K562 (cell line): ENCODE data around the gene EEF2. TPM values are rescaled to one million over a fixed set of nuclear protein-coding genes. Genes with fewer than 3 reads are reported as not detected.

Experiments
- DNMT1 ChIP-seq: fragments of 450-650 bp; IDR thresholded peaks from 2 replicates; pipeline ENCODE4 v1.6.1; 2016; ENCODE audit warnings: antibody characterized with exemption, mild to moderate bottlenecking
- GABPB1 ChIP-seq: sonication (generic); formaldehyde crosslinking; IDR thresholded peaks from 2 replicates; pipeline ENCODE4 v1.8.0; 2022; ENCODE audit warnings: mild to moderate bottlenecking, missing genetic modification reagents
- KAT7 ChIP-seq: sonication (generic); formaldehyde crosslinking; IDR thresholded peaks from 2 replicates; pipeline ENCODE4 v1.8.0; 2022; ENCODE audit warnings: missing genetic modification reagents, mild to moderate bottlenecking, borderline replicate concordance
- KDM5B ChIP-seq: fragments of 200-600 bp; sonication (generic); IDR thresholded peaks from 2 replicates; pipeline ENCODE4 v1.6.1; 2012; ENCODE audit warnings: low read depth, mild to moderate bottlenecking, moderate library complexity, low read length, control low read depth, inconsistent platforms; ENCODE audit not compliant: insufficient replicate concordance
- MTA2 ChIP-seq: fragments of 450-650 bp; IDR thresholded peaks from 2 replicates; pipeline ENCODE4 v1.6.1; 2016; ENCODE audit warnings: low read depth
- NR4A1 ChIP-seq, 2 experiments: fragments of 250-450 bp in 1 of 2; fragments of 450-650 bp in 1 of 2; sonication (Bioruptor Pico) in 1 of 2; IDR thresholded peaks; 2 replicates each; pipeline versions ENCODE4 v1.4.0 to v1.6.1; 2016 to 2020; ENCODE audit warnings: mild to moderate bottlenecking in 2 of 2, missing compliant biosample characterization in 1 of 2, missing genetic modification characterization in 1 of 2, moderate library complexity in 1 of 2
- RREB1 ChIP-seq: fragments of 250-450 bp; sonication (Bioruptor Pico); IDR thresholded peaks from 2 replicates; pipeline ENCODE4 v1.4.0; 2020
- UBTF ChIP-seq, 2 experiments: IDR thresholded peaks; 2 replicates each; pipeline ENCODE4 v1.6.1; 2012; ENCODE audit warnings: improper control_type of control experiment in 2 of 2, low read depth in 2 of 2, low read length in 2 of 2, borderline replicate concordance in 1 of 2
- ZMIZ1 ChIP-seq, 2 experiments: fragments of 150-350 bp in 1 of 2; IDR thresholded peaks; 2 replicates each; pipeline ENCODE4 v1.6.1; 2012 to 2016; ENCODE audit warnings: low read depth in 2 of 2, low read length in 2 of 2, mild to moderate bottlenecking in 1 of 2, moderate library complexity in 1 of 2
- polyA plus RNA-seq, 8 experiments: library from polyadenylated mRNA; depleted of rRNA in 4 of 8; stranded (reverse) in 5 of 8; unstranded in 3 of 8; fragments of >200 nt; fragmentation: Nextera tagmentation in 2 of 8; fragmentation: Illumina TruSeq in 1 of 8; extraction: Ambion mirVana in 2 of 8; extraction: Trizol in 1 of 8; gene quantifications; 2 replicates each; pipeline versions ENCODE4 v1.2.1 to v1.2.3, GENCODE V29; 2011 to 2014; ENCODE audit warnings: inconsistent platforms in 1 of 8, missing spikeins in 1 of 8
- total RNA-seq, 7 experiments: library from RNA; depleted of rRNA in 6 of 7; stranded (reverse); fragments of >200 nt in 6 of 7; fragmentation: Illumina TruSeq in 2 of 7; extraction: Trizol in 2 of 7; gene quantifications; 2 replicates each; pipeline versions ENCODE4 v1.2.1 to v1.2.3, GENCODE V29; 2011 to 2021; ENCODE audit warnings: low replicate concordance in 1 of 7
- TF ChIP-seq, protein P1 (sequence below): fragments of 450-650 bp; IDR thresholded peaks from 2 replicates; pipeline ENCODE4 v1.6.1; 2016; ENCODE audit warnings: antibody characterized with exemption

Gene EEF2
- total and polyA plus RNA-seq, 9 of the 15 experiments (the other 6 are each of a cell fraction or from before 2014, with no cell fraction given), result 372 to 3,003 (median 1,453) TPM

DNA sequence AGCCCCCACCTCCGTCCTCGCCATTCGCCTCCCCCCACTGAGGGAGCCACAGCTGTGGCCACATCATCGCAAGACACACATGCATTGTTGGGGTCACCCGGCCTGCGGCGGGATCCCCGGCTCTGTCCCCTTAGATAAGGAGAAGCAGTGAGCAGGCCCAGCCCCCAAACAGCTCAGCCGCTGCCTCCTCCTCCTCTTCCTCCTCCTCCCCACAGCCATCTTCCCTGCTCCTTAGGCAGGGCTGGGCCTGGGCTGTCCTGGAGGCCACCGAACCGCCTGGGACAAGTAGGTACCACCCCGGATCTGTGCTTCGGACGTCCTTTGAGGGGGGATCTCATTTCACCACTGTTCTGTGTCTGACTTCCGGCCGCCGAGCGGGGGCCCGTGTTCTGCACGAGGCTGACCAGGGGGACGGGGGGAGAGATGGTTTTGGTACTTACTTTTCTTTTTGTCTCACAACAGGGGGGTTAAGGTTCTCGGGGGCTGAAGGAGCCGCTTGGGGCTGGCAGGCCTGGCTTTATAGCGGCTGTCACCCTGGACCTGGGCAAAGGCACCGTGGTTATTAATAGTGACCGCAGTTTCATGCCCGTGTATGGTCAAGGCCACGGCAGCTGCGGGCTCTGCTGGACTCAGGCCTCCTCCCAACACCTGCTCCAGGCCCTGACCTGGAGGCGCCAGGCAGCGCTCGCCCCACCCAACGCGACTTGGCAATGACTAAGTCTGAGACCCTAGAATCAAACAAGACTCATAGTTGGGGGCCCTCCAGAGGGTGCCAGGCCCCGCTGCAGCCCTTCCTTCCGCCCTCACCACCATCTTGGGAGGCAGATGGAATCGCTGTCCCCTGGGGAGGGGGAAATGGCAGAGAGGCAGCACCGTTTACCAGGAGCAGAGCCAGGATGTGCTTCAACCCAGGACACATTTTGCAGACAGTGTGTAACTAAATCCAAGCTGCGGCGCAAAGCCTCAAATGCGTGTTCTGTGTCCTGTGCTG is 34.1 kb downstream of the EEF2 start (continued):
- TF ChIP-seq ZMIZ1 (IDR thresholded peaks at IDR 0.05; ENCODE audit: low read depth in 2 of 2, low read length in 2 of 2), result 0 out of 4 replicates have a peak, but pooled peaks of 1 of the 2 experiments have one; percentile 57
- TF ChIP-seq GABPB1 (CRISPR knock-in tag), result peak; percentile 70
- 0 out of 2 replicates have a peak, but pooled peaks have one; percentile 40 for TF ChIP-seq RREB1 (CRISPR knock-in tag)
- TF ChIP-seq MTA2, result peak; percentile 62
- no peak for TF ChIP-seq DNMT1
- TF ChIP-seq NR4A1 (CRISPR knock-in tag; IDR thresholded peaks at IDR 0.05), result no peak
- TF ChIP-seq NR4A1 (tag; IDR thresholded peaks at IDR 0.05), result peak; percentile 64; the same call in 1 of the 2 replicates
- peak; percentile 39; the same call in 1 of the 2 replicates for TF ChIP-seq KAT7
- TF ChIP-seq UBTF (IDR thresholded peaks at IDR 0.05; ENCODE audit: borderline replicate concordance in 1 of 2, low read depth in 2 of 2, low read length in 2 of 2), result peak in 1 of 2 experiments; percentile 59; a peak in 1 of 4 replicates
- peak; percentile 68 for TF ChIP-seq KDM5B
- TF ChIP-seq, protein P1, sequence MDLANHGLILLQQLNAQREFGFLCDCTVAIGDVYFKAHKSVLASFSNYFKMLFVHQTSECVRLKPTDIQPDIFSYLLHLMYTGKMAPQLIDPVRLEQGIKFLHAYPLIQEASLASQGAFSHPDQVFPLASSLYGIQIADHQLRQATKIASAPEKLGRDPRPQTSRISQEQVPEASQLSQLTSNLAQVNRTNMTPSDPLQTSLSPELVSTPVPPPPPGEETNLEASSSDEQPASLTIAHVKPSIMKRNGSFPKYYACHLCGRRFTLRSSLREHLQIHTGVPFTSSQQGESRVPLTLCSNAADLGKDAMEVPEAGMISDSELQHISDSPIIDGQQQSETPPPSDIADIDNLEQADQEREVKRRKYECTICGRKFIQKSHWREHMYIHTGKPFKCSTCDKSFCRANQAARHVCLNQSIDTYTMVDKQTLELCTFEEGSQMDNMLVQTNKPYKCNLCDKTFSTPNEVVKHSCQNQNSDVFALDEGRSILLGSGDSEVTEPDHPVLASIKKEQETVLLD, result peak; percentile 73
